Uterus (tissue), 2 donors: Measurements from ENCODE around the gene EPS15.

Source experiments
- POLR2A ChIP-seq, 2 donors: fragments of 450-650 bp; IDR thresholded peaks; one replicate each; pipeline ENCODE4 v1.6.1; 2016; ENCODE audit warnings: antibody characterized with exemption in 2 of 2, mild to moderate bottlenecking in 1 of 2, moderate library complexity in 1 of 2
- TF ChIP-seq, protein P1 (sequence below), 4 experiments: fragments of 200-600 bp in 2 of 4; fragments of 450-650 bp in 2 of 4; sonication (generic) in 2 of 4; IDR thresholded peaks; one replicate each; pipeline ENCODE4 v1.5.1; 2016 to 2019; ENCODE audit warnings: antibody characterized with exemption in 4 of 4, mild to moderate bottlenecking in 2 of 4, moderate library complexity in 1 of 4

GRCh38 chr1:51512120-51512519, 6.9 kb downstream of the EPS15 start:
- no peak for TF ChIP-seq POLR2A (IDR thresholded peaks at IDR 0.05)
- TF ChIP-seq, protein P1, sequence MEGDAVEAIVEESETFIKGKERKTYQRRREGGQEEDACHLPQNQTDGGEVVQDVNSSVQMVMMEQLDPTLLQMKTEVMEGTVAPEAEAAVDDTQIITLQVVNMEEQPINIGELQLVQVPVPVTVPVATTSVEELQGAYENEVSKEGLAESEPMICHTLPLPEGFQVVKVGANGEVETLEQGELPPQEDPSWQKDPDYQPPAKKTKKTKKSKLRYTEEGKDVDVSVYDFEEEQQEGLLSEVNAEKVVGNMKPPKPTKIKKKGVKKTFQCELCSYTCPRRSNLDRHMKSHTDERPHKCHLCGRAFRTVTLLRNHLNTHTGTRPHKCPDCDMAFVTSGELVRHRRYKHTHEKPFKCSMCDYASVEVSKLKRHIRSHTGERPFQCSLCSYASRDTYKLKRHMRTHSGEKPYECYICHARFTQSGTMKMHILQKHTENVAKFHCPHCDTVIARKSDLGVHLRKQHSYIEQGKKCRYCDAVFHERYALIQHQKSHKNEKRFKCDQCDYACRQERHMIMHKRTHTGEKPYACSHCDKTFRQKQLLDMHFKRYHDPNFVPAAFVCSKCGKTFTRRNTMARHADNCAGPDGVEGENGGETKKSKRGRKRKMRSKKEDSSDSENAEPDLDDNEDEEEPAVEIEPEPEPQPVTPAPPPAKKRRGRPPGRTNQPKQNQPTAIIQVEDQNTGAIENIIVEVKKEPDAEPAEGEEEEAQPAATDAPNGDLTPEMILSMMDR (IDR thresholded peaks at IDR 0.05), result no peak
